Thyroid gland (tissue), 4 donors: Measurements from ENCODE around the gene IL24.

ENCODE experiments used
- CTCF ChIP-seq, 6 experiments: fragments of 200-600 bp in 3 of 6; fragments of 450-650 bp in 3 of 6; sonication (generic) in 3 of 6; IDR thresholded peaks; one replicate each; pipeline ENCODE4 v1.5.1; 2016 to 2019; ENCODE audit warnings: antibody characterized with exemption in 6 of 6, mild to moderate bottlenecking in 2 of 6, inconsistent platforms in 1 of 6, moderate library complexity in 1 of 6
- POLR2A ChIP-seq, 2 donors: fragments of 450-650 bp; IDR thresholded peaks; one replicate each; pipeline ENCODE4 v1.6.1; 2017; ENCODE audit warnings: antibody characterized with exemption in 2 of 2, mild to moderate bottlenecking in 2 of 2, moderate library complexity in 1 of 2

DNA sequence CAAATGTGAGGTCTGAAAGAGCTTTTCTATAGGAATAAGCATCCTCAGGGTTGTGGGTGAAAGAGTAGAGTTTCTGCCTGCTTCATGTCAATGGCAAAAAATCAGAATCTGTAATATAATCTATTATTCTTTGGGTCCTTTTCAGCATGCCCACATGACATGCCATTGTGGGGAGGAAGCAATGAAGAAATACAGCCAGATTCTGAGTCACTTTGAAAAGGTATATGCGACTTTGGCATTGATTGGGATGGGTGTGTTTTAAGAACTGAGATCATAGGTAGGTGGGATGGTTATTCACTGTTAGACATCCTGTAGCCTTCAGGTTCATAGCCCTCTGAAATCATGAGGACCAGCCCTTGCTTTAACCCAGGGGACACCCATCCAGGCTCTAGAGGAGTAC lies 30.0 kb upstream of the IL24 start:
- TF ChIP-seq CTCF (IDR thresholded peaks at IDR 0.05) (no peak), POLR2A (IDR thresholded peaks at IDR 0.05) (no peak)
